Mesenchymal stem cell (in vitro differentiated cells and primary cell): ENCODE measurements around the gene ACAN.
A peak's percentile ranks its signal among the peaks of the same experiment; 100 is the strongest.

ENCODE experiments used
- DNase-seq: peaks from one replicate; pipeline ENCODE4 v3.0.0-alpha.2; 2013
- H2AFZ ChIP-seq: one replicate; pipeline ENCODE4 v1.6.1; 2013; ENCODE audit warnings: low read depth, mild to moderate bottlenecking, control low read depth, inconsistent platforms, low read length, moderate library complexity
- H2AK5ac ChIP-seq: 2 replicates; pipeline ENCODE4 v1.6.1; 2013; ENCODE audit warnings: low read length, moderate library complexity, mild to moderate bottlenecking, inconsistent platforms; ENCODE audit not compliant: severe bottlenecking
- H2BK120ac ChIP-seq: one replicate; pipeline ENCODE4 v1.6.1; 2013; ENCODE audit warnings: low read depth, mild to moderate bottlenecking, inconsistent platforms, low read length, moderate library complexity
- H2BK12ac ChIP-seq, 2 experiments: one replicate each; pipeline ENCODE4 v1.6.1; 2013; ENCODE audit warnings: inconsistent platforms in 2 of 2, low read length in 2 of 2, mild to moderate bottlenecking in 2 of 2, moderate library complexity in 2 of 2, control low read depth in 1 of 2
- H2BK15ac ChIP-seq: one replicate; pipeline ENCODE4 v1.6.1; 2013; ENCODE audit warnings: mild to moderate bottlenecking, low read depth, inconsistent platforms; ENCODE audit not compliant: poor library complexity, severe bottlenecking
- H2BK5ac ChIP-seq: 2 replicates; pipeline ENCODE4 v1.6.1; 2013; ENCODE audit warnings: low read depth, mild to moderate bottlenecking, low read length, control low read depth, inconsistent platforms; ENCODE audit not compliant: poor library complexity, severe bottlenecking
- H3K14ac ChIP-seq, 2 experiments: one replicate each; pipeline ENCODE4 v1.6.1; 2013; ENCODE audit warnings: inconsistent platforms in 2 of 2, low read length in 2 of 2, control low read depth in 1 of 2, mild to moderate bottlenecking in 1 of 2, moderate library complexity in 1 of 2
- H3K18ac ChIP-seq, 2 experiments: one replicate each; pipeline ENCODE4 v1.6.1; 2013; ENCODE audit warnings: inconsistent platforms in 2 of 2, low read length in 2 of 2, control low read depth in 1 of 2, low read depth in 1 of 2, mild to moderate bottlenecking in 1 of 2
- H3K23ac ChIP-seq, 2 experiments: one replicate each; pipeline ENCODE4 v1.6.1; 2013; ENCODE audit warnings: inconsistent platforms in 2 of 2, low read length in 2 of 2, mild to moderate bottlenecking in 2 of 2, moderate library complexity in 2 of 2, control low read depth in 1 of 2
- H3K27ac ChIP-seq: 2 replicates; pipeline ENCODE4 v1.5.1; 2013; ENCODE audit warnings: mild to moderate bottlenecking, moderate library complexity, low read length, control low read depth, inconsistent platforms; ENCODE audit not compliant: poor library complexity, severe bottlenecking
- H3K27me3 ChIP-seq, 2 experiments: 2 replicates each; pipeline versions ENCODE4 v1.6.1 to v1.7.0; 2013; ENCODE audit warnings: low read length in 2 of 2, mild to moderate bottlenecking in 2 of 2, moderate library complexity in 2 of 2, control low read depth in 1 of 2, inconsistent platforms in 1 of 2; ENCODE audit not compliant: control insufficient read depth in 1 of 2, insufficient read depth in 1 of 2
- H3K36me3 ChIP-seq, 2 experiments: 2 replicates each; pipeline versions ENCODE4 v1.6.1 to v1.7.0; 2013; ENCODE audit warnings: low read length in 2 of 2, control low read depth in 1 of 2, inconsistent platforms in 1 of 2, low read depth in 1 of 2, mild to moderate bottlenecking in 1 of 2; ENCODE audit not compliant: insufficient read depth in 2 of 2, control insufficient read depth in 1 of 2
- H3K4ac ChIP-seq, 2 experiments: one replicate each; pipeline ENCODE4 v1.6.1; 2013; ENCODE audit warnings: inconsistent platforms in 2 of 2, low read length in 2 of 2, mild to moderate bottlenecking in 2 of 2, moderate library complexity in 2 of 2, control low read depth in 1 of 2, low read depth in 1 of 2
- H3K4me1 ChIP-seq: 2 replicates; pipeline ENCODE4 v1.6.1; 2013; ENCODE audit warnings: low read depth, low read length, control low read depth; ENCODE audit not compliant: control insufficient read depth, insufficient read depth
- H3K4me2 ChIP-seq: 2 replicates; pipeline ENCODE4 v1.6.1; 2013; ENCODE audit warnings: low read length, mild to moderate bottlenecking, inconsistent platforms; ENCODE audit not compliant: poor library complexity, severe bottlenecking
- H3K4me3 ChIP-seq, 2 experiments: 2 replicates each; pipeline versions ENCODE4 v1.5.1 to v1.7.0; 2013; ENCODE audit warnings: low read length in 2 of 2, mild to moderate bottlenecking in 2 of 2, control low read depth in 1 of 2, low read depth in 1 of 2; ENCODE audit not compliant: insufficient read depth in 1 of 2
- H3K79me1 ChIP-seq: replicated peaks from 2 replicates; pipeline ENCODE4 v1.6.1; 2013; ENCODE audit warnings: mild to moderate bottlenecking, control low read depth, low read length, inconsistent platforms; ENCODE audit not compliant: poor library complexity, severe bottlenecking
- H3K9ac ChIP-seq: 2 replicates; pipeline ENCODE4 v1.7.0; 2013; ENCODE audit warnings: mild to moderate bottlenecking, low read length, moderate library complexity
- H3K9me3 ChIP-seq: 2 replicates; pipeline ENCODE4 v1.7.0; 2013; ENCODE audit warnings: mild to moderate bottlenecking, low read length; ENCODE audit not compliant: control insufficient read depth
- H4K8ac ChIP-seq: one replicate; pipeline ENCODE4 v1.6.1; 2013; ENCODE audit warnings: inconsistent platforms, mild to moderate bottlenecking, low read length, moderate library complexity
- H4K91ac ChIP-seq: one replicate; pipeline ENCODE4 v1.6.1; 2013; ENCODE audit warnings: mild to moderate bottlenecking, low read length, inconsistent platforms
- whole genome bisulfite sequencing: methylation state at CpG from one replicate; pipeline ENCODE4 v1.1.7; 2013; ENCODE audit warnings: mixed read lengths; 5-methylcytosine and 5-hydroxymethylcytosine counted together

Gene ACAN

GRCh38 chr15:88838667-88839066, 35.4 kb downstream of the ACAN start:
- 85% methylated on average over 17 of the region's 18 CpGs for WGBS
- Histone ChIP-seq H3K27ac (no peak overlapping the region), H3K4ac (no peak overlapping the region)

DNA sequence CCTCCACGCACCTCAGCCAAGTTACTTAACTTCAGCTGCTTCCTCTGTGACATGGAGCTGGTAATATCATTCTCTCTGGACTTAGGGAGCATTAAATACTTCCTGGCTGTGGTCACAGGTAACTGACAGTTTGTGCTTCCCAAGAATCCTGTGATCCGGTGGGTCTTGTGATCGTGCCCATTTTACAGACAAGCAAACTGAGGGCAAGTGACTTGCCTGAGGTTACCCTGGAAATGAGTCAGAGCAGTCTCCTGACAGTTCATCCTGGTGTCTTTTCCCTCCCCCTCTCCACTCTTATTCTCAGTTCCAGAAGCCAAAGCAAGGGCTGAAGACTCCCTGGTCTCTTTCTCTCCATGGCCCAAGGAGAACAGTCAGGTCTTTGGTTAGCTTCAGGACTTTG, 35.9 kb downstream of the ACAN start:
- Histone ChIP-seq H3K27ac (no peak overlapping the region), H3K36me3 (no peaks in the 10 kb centered on the region), H2BK12ac (no peak overlapping the region), H3K9ac (no peak overlapping the region), H2AK5ac (no peak overlapping the region), H3K79me1 (no peaks in the 10 kb centered on the region), H2BK15ac (no peak overlapping the region), H4K91ac (no peak overlapping the region), H2BK5ac (no peak overlapping the region), H3K9me3 (no peaks in the 10 kb centered on the region), H4K8ac (no peak overlapping the region), H3K4me2 (no peak overlapping the region), H3K4me3 (no peak overlapping the region), H3K27me3 (peaks cover 0 to 46% of the 10 kb centered on the region in 2 experiments), H3K4ac (no peak overlapping the region), H3K14ac (no peak overlapping the region), H3K23ac (no peak overlapping the region), H2AFZ (no peak overlapping the region), H3K4me1 (no peaks in the 10 kb centered on the region), H3K18ac (no peak overlapping the region), H2BK120ac (no peak overlapping the region)
- DNase-seq, result no peak
- 85% methylated on average over 3 of the region's 3 CpGs for WGBS

More at GRCh38 chr15:88838667-88839066, 35.4 kb downstream of the ACAN start:
- H3K9ac ChIP-seq, result no peak overlapping the region
- no peak overlapping the region for H3K23ac ChIP-seq
- H2BK15ac ChIP-seq, result no peak overlapping the region
- H2BK12ac ChIP-seq, result no peak overlapping the region
- no peak for DNase-seq
- H3K9me3 ChIP-seq, result no peaks in the 10 kb centered on the region
- H3K18ac ChIP-seq, result no peak overlapping the region
- H4K8ac ChIP-seq, result no peak overlapping the region
- H3K4me2 ChIP-seq, result no peak overlapping the region
- H2BK5ac ChIP-seq, result no peak overlapping the region
- H3K36me3 ChIP-seq, result no peaks in the 10 kb centered on the region
- H2AK5ac ChIP-seq, result no peak overlapping the region
- no peak overlapping the region for H2BK120ac ChIP-seq
- H3K27me3 ChIP-seq, result peaks cover 0 to 42% of the 10 kb centered on the region in 2 experiments
- H4K91ac ChIP-seq, result no peak overlapping the region
- H2AFZ ChIP-seq, result no peak overlapping the region
- no peaks in the 10 kb centered on the region for H3K79me1 ChIP-seq
- no peak overlapping the region for H3K14ac ChIP-seq
- H3K4me1 ChIP-seq, result no peaks in the 10 kb centered on the region
- H3K4me3 ChIP-seq, result no peak overlapping the region

GRCh38 chr15:88839961-88840360, 36.7 kb downstream of the ACAN start:
- no peak overlapping the region for H2BK15ac ChIP-seq
- WGBS, result 83% methylated on average over 16 of the region's 16 CpGs
- H4K8ac ChIP-seq, result no peak overlapping the region

DNA sequence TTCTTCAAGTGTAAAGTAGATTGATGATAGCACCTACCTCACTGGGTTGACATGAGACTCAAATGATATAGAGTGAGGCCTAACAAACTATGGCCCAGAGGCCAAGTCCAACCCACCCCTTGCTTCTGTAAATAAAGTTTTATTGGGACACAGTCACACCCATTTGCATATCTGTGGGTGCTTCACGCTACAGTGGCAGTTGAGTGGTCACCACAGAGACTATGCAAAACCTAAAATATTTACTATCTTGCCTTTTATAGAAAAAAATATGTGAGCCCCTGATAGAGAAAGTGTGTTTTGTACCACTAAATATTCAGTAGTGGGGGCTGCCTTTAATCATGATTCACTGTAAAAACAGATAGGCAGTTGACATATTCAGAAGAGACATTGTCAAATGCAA, 38.0 kb downstream of the ACAN start:
- Histone ChIP-seq H3K4me2 (no peak overlapping the region), H4K8ac (no peak overlapping the region), H3K79me1 (no peaks in the 10 kb centered on the region), H3K9me3 (no peaks in the 10 kb centered on the region), H2BK12ac (no peak overlapping the region), H4K91ac (no peak overlapping the region), H2BK5ac (no peak overlapping the region), H3K4me3 (no peak overlapping the region), H2AFZ (no peak overlapping the region), H2BK120ac (no peak overlapping the region), H3K14ac (no peak overlapping the region), H3K4me1 (no peaks in the 10 kb centered on the region), H3K23ac (no peak overlapping the region), H3K4ac (no peak overlapping the region), H3K27me3 (peaks cover 0 to 57% of the 10 kb centered on the region in 2 experiments), H3K36me3 (no peaks in the 10 kb centered on the region), H3K27ac (no peak overlapping the region), H2AK5ac (no peak overlapping the region), H2BK15ac (no peak overlapping the region), H3K9ac (no peak overlapping the region), H3K18ac (no peak overlapping the region)
- WGBS, result no CpG with 5 or more reads among the region's 1 CpG
- DNase-seq, result no peak

More at GRCh38 chr15:88839961-88840360, 36.7 kb downstream of the ACAN start:
- no peaks in the 10 kb centered on the region for H3K9me3 ChIP-seq
- no peaks in the 10 kb centered on the region for H3K4me1 ChIP-seq
- no peak overlapping the region for H3K23ac ChIP-seq
- H3K36me3 ChIP-seq, result no peaks in the 10 kb centered on the region
- H3K27me3 ChIP-seq, result peaks cover 0 to 51% of the 10 kb centered on the region in 2 experiments
- H2AFZ ChIP-seq, result no peak overlapping the region
- H3K4me2 ChIP-seq, result no peak overlapping the region
- no peaks in the 10 kb centered on the region for H3K79me1 ChIP-seq
- DNase-seq, result no peak
- no peak overlapping the region for H3K4me3 ChIP-seq
- H2AK5ac ChIP-seq, result no peak overlapping the region
- no peak overlapping the region for H3K9ac ChIP-seq
- H3K27ac ChIP-seq, result no peak overlapping the region
- no peak overlapping the region for H2BK5ac ChIP-seq
- H3K18ac ChIP-seq, result peak overlapping the region in 1 of 2 experiments; percentile 0
- H4K91ac ChIP-seq, result no peak overlapping the region
- peak overlapping the region in 1 of 2 experiments; percentile 74 for H3K14ac ChIP-seq
- H3K4ac ChIP-seq, result no peak overlapping the region
- no peak overlapping the region for H2BK12ac ChIP-seq
- no peak overlapping the region for H2BK120ac ChIP-seq
